Measurements from ENCODE around the gene SYT7.

Gene SYT7

GRCh38 chr11:61607920-61608599 lies 27.2 kb upstream of the SYT7 start:
- no peak for DNase-seq

- DNase-seq = no peak
Observed at GRCh38 chr11:61607426-61607825, 26.6 kb upstream of the SYT7 start.

- DNase-seq = no peak
Observed at GRCh38 chr11:61603667-61604066, 22.8 kb upstream of the SYT7 start.

GRCh38 chr11:61602775-61603569 lies 22.1 kb upstream of the SYT7 start:
- no peak for DNase-seq

- DNase-seq = no peak
Observed at GRCh38 chr11:61601512-61601911, 20.6 kb upstream of the SYT7 start.

GRCh38 chr11:61599968-61600710 lies 19.3 kb upstream of the SYT7 start:
- DNase-seq = no peak

- DNase-seq = no peak
Observed at GRCh38 chr11:61598886-61599868, 18.3 kb upstream of the SYT7 start.

- DNase-seq = no peak
Observed at GRCh38 chr11:61598374-61598773, 17.5 kb upstream of the SYT7 start.

GRCh38 chr11:61596990-61597389 lies 16.1 kb upstream of the SYT7 start:
- no peak for DNase-seq

- DNase-seq = no peak
Observed at GRCh38 chr11:61596542-61596941, 15.7 kb upstream of the SYT7 start.

- no peak for DNase-seq
Observed at GRCh38 chr11:61594907-61595257, 14.0 kb upstream of the SYT7 start.

GRCh38 chr11:61593151-61593550 lies 12.3 kb upstream of the SYT7 start:
- DNase-seq = no peak

GRCh38 chr11:61592176-61592575 lies 11.3 kb upstream of the SYT7 start:
- no peak for DNase-seq

GRCh38 chr11:61589961-61590360 lies 9.1 kb upstream of the SYT7 start:
- no peak for DNase-seq

GRCh38 chr11:61588728-61589191 lies 7.9 kb upstream of the SYT7 start:
- no peak for DNase-seq

- DNase-seq = peak; percentile 53
Observed at GRCh38 chr11:61587951-61588727, 7.3 kb upstream of the SYT7 start.

- peak; percentile 15 for DNase-seq
Observed at GRCh38 chr11:61587541-61587941, 6.7 kb upstream of the SYT7 start.

GRCh38 chr11:61586792-61587430 lies 6.0 kb upstream of the SYT7 start:
- no peak for DNase-seq

- no peak for DNase-seq
Observed at GRCh38 chr11:61585115-61585514, 4.2 kb upstream of the SYT7 start.

GRCh38 chr11:61581931-61582330 lies 1.1 kb upstream of the SYT7 start:
- DNase-seq = no peak

GRCh38 chr11:61580271-61580888 lies 496 bp downstream of the SYT7 start:
- DNase-seq = no peak
